HG03439 (cell line): ENCODE results near the gene TMEM164.

ENCODE experiments used
- ATAC-seq: cut with Tn5 transposase; IDR thresholded peaks from one replicate; pipeline ENCODE4 v1.9.1; 2021; ENCODE audit warnings: mild to moderate bottlenecking, moderate library complexity; ENCODE audit not compliant: unreplicated experiment

The TMEM164 gene

DNA sequence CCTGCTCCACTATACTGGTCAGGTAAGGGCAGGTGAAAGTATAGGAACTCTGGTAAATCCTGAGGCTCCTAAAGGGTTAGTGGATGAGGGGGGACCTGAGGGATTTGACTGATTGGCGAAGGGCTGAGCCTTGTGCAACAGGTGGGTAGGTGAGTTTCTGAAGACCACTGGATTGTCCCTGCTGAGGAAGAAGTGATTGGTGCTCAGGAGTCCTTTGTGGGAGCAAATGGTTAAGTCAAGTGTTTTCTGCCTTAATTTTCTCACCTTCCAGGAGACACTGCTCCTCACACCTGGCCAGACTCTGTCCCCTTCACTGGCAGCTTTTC is 158.4 kb downstream of the TMEM164 start:
- ATAC-seq, result no peak

DNA sequence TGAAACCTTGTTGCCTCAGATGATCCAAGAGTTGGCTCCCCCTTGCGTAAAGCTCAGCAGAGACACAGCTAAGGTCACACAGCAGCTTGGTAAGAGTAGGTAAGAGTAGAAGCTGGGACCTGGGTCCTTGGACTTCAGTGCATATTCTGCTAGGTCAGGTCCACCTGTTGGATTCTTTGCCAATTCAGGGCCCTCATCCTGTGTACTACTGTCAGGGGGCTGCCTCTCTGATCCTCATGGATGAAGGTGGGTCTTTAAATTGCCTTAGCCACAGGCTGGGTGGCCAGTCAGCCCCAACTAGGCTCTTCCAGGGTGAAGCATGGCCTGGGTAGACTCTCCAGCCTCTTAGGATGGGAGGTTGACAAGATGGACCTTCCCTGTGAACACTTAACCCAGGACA is 159.2 kb downstream of the TMEM164 start:
- ATAC-seq, result no peak

DNA sequence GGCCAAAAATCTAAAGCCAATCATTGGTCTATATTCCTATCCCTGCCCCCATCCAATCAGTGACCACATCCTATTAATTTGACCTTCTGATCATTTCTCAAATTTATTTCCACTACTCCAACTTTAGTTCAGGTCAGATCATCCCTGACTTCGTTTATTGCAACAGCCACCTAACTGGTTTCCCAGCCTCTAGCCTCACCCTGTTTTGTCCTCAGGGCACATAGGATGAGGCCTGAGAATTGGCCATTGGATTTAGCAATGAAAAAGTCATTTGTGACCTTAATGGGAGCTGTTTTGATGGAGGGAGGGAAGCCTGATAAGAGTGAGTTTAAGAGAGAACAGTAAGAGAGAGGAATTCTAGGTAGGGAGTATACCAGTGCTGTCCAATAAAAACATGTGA is 160.0 kb downstream of the TMEM164 start:
- ATAC-seq, result no peak

DNA sequence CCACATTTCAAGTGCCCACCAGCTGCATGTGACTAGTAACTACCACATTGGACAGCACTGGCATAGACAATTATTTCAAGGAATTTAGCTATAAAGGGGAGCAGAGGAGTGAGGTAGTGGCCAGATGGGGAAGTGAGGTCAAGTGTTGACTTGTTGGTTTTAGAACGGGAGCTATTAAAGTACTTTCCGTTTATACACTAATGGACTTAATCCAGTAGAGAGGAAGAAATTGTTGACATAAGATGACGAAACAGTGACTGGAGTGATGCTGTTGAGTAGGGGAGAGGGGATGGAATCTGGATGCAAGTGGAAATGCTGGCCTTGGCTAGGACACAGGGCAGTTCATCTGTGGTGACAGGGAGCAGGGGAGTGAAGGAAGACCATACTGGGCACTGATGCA is 160.6 kb downstream of the TMEM164 start:
- no peak for ATAC-seq

DNA sequence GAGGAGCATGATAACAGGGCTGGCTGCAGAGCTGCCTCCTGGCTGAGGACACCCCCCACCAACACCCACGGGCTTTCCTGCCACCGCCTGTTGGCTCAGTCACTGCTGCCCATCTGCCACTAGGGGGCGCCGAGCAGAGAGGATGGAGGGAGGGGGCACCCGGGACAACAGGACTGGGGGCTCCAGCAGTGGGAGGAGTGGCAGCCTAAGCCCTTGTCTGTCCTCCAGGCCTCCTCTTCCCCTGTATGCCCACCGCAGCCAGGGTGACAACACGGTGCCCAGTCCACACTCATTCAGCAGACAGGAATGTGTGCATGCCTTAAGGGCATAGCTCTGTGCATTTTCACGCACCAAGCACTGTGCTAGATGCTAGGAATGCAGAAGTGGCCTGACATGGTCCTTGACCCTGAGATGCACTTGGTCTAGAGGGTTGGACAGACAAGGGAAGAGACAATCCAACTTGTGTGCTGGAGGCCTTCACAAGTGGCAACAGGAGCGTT is 165.1 kb downstream of the TMEM164 start:
- no peak for ATAC-seq

DNA sequence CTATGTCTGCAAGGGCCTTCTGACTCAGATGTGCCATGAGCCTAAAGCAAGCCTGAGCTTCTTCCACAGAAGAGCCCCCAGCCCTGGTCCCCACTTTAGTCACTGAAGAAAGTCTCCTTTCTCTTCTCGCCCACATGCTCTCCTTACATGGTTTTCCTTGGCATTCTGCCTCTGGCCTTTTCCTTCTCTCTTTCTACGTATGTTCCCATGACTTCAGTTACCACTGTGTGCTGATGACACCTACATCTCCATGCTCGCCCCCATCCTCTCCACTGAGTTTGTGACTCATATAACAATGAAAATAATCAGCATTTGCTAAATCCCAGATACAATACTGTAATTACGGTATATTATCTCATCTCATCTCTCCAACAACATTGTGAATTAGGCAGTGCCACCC is 165.7 kb downstream of the TMEM164 start:
- ATAC-seq, result no peak

DNA sequence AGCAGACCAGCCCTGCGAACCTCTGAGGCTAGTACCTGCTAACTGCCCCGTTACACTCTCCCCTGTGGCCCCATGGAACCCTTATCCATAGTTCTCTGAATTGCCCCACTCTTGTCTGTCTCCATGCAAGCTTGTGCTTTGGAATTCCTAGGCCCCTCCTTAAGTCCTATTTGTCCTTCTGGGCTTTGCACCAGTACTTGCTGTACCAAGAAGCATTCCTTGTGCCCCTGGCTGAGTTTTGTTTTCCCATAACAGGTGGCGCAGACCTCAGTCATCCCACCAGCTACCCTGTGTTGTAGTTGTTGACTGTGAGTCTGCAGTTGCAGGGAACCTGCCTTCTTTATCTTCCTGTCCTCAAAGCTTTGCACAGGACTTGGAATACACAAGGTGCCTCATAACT is 167.1 kb downstream of the TMEM164 start:
- no peak for ATAC-seq

DNA sequence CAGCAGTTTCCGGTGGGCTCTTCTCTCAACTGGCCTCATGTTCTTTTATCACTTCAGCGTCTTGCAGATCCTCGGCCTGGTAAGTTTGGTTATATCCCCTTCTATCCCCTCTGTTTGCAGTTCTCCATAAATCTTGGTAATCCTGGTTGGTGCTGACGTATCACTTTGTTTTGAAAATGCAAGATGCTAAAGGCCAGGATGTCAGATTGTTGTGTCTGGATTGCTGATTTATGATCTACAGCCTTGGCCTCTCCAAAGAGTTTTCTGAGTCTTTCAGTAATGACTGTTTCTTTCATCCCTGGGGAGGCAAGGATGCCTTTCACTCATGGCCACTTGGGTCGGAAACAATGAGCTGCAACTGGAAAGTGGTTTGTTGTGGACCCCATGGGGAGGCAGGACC is 168.5 kb downstream of the TMEM164 start:
- ATAC-seq, result no peak

DNA sequence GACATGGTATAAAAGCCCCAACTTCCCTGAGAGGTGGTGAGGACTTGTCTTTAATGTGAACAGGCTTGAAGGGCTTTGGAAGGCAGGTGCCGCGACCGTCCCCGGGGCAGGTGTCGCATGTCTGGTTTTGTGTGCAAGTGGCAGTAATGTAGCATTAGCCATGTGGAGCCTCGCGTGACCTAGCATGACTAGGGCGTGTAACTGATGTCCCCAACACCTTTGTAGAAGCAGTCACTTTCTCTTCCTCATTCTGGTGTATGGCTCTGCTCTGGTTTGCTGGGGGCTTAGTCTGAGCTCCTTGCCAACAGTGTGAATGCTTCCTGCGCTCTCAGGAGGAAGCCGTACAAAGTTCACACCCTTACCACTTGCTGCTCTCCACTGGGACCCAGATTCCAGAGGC is 169.3 kb downstream of the TMEM164 start:
- peak; percentile 88 for ATAC-seq

DNA sequence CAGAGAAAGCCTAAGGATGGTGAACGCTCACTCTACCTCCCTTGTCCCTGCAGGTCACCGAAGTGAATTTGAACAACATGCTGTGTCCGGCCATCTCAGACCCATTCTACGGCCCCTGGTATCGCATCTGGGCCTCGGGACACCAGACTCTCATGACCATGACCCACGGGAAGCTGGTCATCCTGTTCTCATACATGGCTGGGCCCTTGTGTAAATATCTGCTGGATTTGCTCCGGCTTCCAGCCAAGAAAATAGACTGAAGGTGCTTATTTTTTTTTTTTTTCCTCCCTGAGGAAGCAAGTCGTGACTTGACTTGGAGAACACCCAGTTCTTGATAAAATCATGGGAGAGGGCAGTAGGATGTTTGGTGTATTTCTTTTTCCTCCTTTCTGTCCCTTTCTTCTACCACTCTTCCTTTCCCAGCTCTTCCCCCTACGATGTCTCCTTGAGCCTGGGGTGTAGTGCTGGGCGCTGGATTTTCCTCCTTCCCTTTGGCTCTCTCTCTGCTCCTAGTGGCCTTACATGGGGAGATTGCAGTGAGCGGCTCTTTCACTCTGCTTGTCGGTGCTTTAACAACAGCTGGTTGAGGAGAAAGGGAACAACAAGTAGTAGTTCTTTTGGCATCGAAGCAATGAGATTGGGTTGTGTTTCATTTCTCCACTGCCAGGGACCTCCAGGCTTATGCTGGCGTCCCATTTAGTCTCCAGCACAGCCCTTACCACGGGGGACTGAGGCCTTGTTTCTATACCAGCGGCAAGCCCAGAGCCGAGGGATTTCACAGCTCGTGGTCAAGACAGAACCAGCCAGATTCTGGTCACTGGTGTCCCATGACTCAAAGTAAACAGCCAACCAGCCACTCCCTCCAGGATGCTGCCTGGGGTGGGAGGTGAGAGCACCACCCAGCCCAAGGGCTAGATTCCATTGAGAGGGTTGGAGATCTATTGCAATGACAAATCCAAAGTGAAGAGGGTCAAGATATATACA is 170.6 kb downstream of the TMEM164 start:
- ATAC-seq, result no peak

DNA sequence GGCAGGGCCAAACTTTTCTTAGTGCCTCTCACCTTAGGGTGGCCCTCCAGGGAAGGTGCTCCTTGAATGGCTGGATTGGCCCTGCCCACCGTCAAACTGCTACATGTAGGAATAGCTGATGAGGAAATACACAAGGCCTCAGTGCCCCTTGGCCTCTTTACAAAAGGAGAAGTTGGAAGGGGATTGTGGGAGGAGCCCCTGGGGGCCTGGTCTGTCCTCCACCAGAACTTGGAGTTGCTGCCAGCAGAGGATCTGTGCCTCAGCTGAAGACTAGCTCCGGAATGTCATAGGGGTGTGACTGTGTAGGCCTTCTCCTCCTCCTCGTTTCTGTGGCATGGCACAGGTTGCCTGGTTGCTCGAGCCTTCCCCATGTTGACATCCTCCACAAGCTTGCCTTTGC is 172.2 kb downstream of the TMEM164 start:
- ATAC-seq, result no peak

DNA sequence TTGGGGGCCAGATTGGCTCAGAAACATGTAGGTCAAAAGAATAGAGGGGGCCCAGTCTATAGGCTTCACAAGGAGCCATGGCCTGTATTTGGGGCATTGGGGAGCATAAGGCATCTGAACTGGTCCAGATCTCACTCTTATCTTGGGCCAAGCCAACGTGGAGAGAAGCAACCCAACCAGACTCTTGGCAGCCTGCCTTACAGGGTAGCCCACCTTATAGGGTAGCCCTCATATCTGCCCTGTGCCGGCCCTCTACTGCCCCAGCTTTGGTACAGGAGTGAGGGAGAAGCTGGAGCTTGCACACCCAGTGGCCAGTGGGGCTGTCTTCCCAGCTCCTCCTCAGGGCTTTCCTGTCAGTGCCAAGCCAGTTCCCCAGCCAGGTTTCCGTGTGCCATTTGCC is 172.8 kb downstream of the TMEM164 start:
- no peak for ATAC-seq

DNA sequence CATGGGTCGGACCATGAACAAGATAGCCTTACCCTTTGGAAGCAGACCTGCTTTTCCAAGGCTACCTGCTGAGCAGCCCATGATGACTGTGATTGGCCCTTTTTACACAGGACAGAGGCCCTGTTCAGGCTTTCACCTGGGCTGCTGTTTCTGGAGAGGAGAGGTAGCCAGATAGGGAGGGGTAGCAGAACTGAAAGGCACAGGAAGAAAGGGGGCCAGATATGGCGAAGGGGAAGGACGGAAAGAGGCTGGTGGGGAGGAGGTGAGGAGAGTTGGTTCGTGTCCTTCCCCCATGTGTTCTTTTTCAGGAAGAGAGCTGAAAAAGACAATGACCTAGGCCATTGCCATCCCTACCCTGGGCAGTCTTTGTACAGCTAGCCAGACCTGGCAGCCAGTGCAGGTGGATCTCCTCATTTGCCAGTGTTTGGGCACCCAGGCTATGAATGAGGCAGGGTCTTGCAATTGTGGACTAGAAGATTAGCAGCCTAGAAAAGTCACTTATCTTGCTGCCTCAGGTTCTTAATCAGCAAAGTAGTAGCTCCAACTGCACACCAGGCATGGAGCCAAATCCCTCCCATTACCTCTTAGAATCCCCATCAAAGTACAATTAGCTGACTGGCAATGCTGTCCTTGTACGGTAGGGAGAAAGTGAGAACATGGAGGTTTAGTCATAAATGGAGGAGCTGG is 175.4 kb downstream of the TMEM164 start:
- no peak for ATAC-seq

DNA sequence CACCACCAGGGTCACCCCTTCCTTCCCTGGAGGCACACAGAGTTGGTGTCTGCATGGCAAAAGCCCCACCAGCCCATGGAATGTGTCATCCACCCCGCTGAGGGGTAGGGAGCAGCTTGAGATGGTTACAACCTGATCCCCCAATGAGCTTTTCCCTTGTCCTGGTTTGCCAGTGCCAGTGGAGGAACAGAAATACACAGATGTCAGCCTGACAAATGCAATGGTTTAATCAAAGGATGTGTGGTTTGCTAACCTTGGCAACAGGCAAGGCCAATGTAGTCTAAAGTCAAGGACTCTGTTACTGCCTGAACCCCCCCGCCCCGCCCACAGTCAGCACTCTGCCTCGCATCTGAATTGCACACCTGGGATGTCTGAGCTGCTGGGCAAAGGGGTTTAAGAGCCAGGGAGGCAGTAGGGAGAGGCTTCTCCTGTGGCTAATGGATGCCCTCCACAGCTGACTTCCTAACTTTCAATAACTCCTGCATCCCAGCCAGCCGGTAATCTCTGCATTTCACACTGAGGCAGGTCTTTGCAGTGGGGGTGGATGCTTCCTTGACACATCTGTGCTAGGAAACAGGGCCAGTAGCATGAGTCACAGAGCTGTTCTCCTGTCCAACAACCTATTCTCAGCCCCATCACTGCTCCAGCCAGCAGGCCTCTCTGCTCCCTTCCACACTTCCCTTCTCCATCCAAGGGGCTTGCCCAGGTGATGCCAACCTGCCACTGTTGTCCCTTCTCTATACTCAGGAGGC is 177.4 kb downstream of the TMEM164 start:
- peak; percentile 35 for ATAC-seq

DNA sequence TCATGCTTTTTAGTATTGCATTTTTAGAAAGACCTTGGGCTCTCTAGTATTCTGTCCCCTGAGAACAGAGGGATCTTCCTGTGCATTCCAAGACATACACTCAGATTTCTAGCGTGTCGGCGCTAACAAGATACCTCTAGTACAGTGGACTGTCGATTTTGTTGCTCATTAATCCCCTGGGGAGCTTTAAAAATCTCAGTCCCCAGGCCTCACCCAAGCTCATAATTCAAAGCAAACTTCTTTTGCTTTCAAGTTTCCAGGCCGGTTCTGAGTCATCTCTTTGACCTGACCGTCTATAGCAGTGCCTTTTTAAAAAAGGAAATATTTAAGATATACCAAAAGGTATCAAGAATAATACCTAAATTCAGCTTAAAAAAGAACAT is 178.0 kb downstream of the TMEM164 start:
- ATAC-seq, result peak; percentile 89

DNA sequence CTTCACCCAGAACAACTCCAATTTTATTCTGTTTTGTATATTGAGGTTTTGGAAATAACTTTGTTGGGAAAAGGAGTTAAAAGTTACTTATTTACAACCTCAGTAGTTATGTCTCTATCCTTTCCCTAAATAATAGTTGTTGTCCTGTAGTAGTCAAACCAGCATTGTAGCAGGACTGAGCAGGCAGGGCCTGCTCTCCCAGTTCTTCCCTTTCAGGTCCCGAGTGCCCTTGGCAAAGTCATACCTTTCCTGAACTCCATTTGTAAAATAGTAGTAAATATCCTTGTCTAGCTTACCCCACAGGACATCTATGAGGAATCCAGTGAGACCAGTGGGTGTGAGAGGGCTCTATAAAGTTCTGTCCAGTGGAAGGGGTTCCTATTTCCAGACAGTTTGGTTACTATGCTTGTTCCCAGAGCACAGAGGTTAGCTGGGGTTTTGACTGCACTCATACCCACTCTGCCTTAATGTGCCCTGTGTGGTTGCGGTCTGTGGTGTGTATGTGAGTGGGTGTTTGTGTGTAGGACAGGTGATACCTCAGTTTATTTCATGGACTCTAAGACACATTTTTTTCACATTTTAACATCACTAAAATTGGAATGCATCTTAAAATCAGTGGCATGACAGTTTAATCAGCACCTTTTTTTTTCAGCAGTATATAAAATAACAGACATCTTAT is 178.7 kb downstream of the TMEM164 start:
- no peak for ATAC-seq

DNA sequence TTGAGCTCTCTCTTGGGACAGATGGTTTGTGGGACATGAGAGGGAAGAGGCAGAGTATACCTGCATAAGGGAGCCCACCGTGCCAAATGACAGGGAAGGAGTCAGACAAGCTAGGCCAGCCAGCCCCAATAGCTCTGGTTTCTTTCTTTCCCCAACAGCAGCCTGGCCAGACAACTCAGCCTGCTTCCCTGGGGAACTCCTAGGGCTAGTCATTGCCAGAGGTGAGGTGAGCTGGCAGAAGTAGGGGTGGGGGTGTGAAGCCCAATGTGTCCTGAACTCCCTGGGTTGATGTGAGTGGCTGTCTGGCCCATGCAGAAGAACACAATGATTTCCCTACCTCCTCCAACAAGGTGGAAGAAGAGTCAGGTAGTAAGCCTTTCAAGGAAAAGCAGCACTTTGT is 179.4 kb downstream of the TMEM164 start:
- no peak for ATAC-seq

DNA sequence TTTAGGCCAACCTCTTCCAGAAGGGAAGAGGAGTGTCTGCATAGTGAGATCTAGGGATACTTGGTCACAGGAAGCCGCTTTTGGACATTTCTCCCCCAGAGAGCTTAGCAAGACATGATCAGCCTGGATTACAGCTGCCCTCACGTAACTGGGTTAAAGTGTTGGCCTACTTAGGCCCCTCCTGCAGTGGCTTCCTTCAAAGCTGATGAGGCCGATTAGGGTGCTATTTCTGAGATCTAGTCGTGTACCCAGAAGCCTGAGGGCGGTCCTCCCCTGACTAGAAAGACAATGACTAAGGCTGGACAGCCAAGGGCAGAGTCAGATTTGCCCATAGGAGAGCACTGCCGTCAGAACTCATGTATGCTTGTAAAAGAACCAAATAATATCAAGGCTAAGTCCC is 180.0 kb downstream of the TMEM164 start:
- no peak for ATAC-seq

DNA sequence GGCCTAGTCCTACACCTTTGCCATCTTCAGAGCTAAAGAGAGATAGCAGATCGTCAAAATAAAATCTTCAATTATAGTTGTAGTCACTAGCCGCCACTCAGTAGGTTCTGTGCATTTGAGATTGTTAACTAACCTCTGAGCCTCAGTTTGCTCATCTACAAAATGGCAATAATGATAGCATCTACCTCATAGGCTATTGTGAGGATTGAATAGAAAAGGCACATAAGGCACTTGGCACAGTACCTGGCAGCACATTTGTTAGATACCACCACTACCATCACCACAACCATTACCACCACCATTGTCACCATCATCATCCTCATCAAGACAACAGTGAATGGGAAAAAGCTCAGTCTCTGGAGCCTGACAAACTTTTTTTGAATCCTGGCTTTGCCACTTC is 180.4 kb downstream of the TMEM164 start:
- no peak for ATAC-seq

DNA sequence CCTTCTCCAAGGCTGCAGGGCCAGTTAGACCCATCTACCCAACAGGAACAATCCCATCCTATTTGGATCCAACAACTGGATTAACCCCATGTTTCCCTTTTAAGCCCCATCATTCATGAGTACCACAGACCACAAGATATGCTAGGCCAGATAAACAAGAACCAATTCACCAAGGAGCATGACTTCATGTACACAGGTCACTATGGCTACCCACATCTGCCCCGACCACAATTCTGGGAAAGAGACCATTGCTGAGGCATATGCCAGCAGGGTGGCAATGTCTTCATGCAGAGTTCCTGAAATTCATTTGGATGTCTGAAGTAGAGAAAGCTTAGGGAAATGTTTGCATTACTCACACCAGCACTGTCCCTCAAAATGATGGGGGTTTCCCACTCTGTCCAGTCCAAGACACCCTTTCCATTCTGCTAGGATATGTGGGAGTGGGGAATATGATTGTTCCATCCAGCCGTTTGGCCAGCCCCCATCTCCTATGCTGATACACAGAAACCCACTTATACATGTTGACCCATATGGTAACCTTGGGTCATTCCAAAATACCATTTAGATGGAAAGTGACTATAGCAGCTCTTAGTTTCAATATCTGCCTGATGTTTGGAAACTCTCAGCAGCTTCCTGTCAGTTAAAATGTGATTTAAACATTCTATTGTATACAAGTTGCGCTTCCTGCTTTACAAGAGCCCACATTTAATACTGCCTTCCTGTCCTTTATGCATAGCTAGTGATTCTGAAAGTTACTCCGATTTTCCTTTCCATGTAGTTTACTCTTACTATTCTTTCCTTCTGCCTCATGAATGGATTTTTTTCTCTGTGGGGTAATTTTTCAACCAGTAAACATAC is 186.0 kb downstream of the TMEM164 start:
- ATAC-seq, result no peak
